Activated naive CD8-positive, alpha-beta T cell treated with anti-CD3 and anti-CD28 coated beads, Interleukin-2, amount 50 U/mL, for 16 hours (primary cell): ENCODE data around the gene CCDC71L.
"Not testable (repeated sequence)": the region's sequence is repeated elsewhere in the genome, so short reads cannot be mapped to it uniquely, and the experiment has no call there.

Source experiments
- DNase-seq: peaks from one replicate; pipeline ENCODE4 v3.0.0-alpha.2; 2020; ENCODE audit warnings: low read depth, low spot score

Gene CCDC71L

GRCh38 chr7:106660862-106661720 lies at the start of gene CCDC71L:
CCDC71L (minus strand) TSS chr7:106661158; CDS start chr7:106660896, 262 bp downstream.
- DNase-seq: peak; percentile 89

DNA sequence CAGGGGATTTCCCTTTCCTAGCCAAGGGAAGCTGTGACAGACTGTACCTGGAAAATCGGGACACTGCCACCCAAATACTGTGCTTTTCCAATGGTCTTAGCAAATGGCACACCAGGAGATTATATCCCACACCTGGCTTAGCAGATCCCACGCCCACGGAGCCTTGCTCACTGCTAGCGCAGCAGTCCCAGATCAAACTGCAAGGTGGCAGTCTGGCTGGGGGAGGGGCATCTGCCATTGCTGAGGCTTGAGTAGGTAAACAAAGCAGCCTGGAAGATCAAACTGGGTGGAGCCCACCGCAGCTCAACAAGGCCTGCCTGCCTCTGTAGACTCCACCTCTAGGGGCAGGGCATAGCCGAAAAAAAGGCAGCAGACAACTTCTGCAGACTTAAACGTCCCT lies 48.6 kb upstream of the CCDC71L start:
- DNase-seq: not testable (repeated sequence)

- no peak for DNase-seq
Measured at GRCh38 chr7:106704000-106704840, 43.3 kb upstream of the CCDC71L start.

GRCh38 chr7:106693677-106694353 lies 32.9 kb upstream of the CCDC71L start:
- no peak for DNase-seq

DNA sequence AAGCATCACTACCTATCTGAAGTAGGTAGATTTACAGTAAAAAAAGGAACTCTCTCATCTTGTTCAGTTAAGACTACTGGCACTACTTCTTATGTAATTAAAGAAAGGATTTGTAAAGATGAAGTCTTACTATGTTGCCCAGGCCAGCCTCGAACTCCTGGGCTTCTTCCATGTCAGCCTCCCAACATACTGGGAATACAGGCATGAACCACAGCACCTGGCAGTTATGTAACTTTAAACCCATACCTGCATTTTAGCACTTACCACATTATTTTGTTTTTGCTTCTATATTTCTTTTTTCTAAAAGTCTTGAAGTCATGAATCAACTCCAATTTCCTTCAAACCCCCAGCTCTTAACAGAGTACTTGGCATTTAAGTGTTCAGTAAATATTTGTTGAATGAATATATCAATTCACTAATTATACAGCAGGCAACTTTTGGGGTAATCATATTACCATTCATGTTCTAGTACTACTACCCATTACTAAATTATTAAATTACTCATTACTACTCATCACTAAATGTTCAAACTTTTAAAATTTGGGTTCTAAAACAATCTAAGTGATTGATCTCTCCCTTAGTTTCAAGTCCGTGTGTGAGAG lies 31.6 kb upstream of the CCDC71L start:
- no peak for DNase-seq

- DNase-seq: not testable (repeated sequence)
Measured at GRCh38 chr7:106688161-106688560, 27.2 kb upstream of the CCDC71L start.

DNA sequence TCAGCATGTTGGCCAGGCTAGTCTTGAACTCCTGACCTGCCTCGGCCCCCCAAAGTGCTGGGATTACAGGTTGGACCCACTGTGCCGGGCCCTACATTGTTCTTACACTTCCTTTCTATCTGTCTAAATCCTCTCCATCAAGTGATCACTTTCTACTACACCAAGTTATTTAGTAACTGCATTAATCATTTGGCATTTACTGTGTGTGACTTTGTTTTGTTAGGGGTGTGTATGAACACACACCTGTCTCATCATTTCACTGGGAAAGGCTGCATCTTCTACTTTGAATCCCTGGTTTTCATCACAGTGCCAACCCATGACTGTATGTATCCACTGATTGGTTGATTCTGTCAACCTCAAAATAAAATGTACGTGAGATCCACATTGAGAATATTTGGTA lies 23.0 kb upstream of the CCDC71L start:
- DNase-seq: no peak

DNA sequence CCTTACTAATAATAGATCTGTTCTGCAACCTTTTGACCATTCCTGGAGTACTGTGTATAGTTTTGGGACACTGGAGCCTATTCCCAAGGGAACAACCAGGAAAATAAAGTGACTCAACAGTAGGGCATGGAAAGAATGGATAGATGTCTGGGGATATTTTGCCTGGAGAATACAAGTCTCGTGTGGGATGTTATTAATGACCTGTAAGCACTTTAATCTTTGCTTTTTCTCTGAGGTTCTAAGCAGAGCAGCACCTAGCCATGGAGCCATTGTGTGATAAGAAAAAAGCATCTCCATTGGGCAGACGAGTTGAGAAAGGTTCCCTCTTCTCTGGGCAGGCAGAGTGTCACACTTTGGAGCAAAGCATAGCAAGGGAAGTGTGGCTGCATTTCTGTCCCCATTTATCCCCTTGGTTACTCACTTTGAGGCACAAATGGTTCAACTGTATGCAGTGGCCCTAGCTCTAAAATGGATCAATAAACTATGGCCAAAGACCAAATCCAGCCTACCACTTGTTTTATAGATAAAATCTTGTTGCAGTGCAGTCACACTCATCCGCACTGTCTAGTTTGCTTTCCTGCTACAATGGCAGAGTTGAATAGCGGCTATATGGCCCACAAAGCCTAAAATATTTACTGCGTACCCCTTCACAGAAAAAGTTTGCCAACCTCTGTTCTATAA lies 21.0 kb upstream of the CCDC71L start:
- no peak for DNase-seq

- DNase-seq: no peak
Measured at GRCh38 chr7:106679153-106679931, 18.4 kb upstream of the CCDC71L start.

- DNase-seq: no peak
Measured at GRCh38 chr7:106678795-106679152, 17.8 kb upstream of the CCDC71L start.

- DNase-seq: not testable (repeated sequence)
Measured at GRCh38 chr7:106676506-106676905, 15.5 kb upstream of the CCDC71L start.

- DNase-seq: not testable (repeated sequence)
Measured at GRCh38 chr7:106673688-106674087, 12.7 kb upstream of the CCDC71L start.

- DNase-seq: not testable (repeated sequence)
Measured at GRCh38 chr7:106671930-106672329, 11.0 kb upstream of the CCDC71L start.

GRCh38 chr7:106671160-106671559 lies 10.2 kb upstream of the CCDC71L start:
- no peak for DNase-seq

DNA sequence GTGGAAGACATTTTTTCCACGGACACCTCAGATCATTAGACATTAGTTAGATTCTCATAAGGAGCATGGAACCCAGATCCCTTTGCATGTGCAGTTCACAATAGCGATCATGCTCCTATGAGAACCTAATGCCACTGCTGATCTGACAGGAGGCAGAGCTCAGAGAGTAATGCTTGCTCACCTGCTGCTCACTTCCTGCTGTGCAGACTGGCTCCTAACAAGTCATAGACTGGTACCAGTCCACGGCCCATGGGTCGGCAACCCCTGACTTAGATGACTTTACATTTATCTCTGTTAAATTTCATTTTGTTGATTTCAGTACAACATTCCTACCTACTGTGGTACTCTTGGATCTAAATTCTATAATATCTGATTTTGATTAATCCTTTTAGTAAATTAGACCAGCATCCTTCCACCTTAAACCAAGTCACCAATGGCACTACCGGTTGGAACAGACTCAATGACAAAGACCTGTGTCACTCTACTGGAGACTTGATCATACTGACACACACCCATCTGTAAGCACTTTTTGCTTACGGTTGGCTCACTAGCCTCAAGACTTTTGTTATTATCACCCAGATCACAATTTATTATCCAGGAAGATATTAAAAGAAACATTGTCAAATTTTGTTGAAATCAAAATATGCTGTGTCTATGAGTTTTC lies 8.0 kb upstream of the CCDC71L start:
- DNase-seq: no peak

DNA sequence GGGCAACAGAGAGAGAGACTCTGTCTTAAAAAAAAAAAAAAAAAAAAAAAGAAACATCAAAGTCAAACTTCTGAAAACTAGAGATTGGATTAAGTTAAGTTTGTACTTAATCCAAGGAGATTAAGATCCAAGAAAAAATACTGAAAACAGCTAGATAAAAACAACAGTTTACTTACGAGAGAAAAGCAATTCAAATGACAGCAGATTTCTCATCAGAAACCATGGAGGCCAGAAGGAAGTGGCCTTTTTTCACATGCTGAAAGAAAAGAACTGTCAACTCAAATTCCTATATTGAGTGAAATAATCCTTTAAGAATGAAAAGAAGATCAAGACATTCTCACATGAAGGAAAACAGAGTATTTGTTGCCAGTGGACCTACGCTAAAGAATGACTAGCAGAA lies 5.4 kb upstream of the CCDC71L start:
- DNase-seq: no peak

GRCh38 chr7:106664343-106664742 lies 3.4 kb upstream of the CCDC71L start:
- DNase-seq: no peak

- peak; percentile 52 for DNase-seq
Measured at GRCh38 chr7:106659963-106660861, 746 bp downstream of the CCDC71L start.
